ENCODE results near the gene ESRRA. TPM values are rescaled to one million over a fixed set of nuclear protein-coding genes. Genes with fewer than 3 reads are reported as not detected.

The ESRRA gene
- total and polyA plus RNA-seq, 12 donors: 115 to 225 (median 135) TPM

DNA sequence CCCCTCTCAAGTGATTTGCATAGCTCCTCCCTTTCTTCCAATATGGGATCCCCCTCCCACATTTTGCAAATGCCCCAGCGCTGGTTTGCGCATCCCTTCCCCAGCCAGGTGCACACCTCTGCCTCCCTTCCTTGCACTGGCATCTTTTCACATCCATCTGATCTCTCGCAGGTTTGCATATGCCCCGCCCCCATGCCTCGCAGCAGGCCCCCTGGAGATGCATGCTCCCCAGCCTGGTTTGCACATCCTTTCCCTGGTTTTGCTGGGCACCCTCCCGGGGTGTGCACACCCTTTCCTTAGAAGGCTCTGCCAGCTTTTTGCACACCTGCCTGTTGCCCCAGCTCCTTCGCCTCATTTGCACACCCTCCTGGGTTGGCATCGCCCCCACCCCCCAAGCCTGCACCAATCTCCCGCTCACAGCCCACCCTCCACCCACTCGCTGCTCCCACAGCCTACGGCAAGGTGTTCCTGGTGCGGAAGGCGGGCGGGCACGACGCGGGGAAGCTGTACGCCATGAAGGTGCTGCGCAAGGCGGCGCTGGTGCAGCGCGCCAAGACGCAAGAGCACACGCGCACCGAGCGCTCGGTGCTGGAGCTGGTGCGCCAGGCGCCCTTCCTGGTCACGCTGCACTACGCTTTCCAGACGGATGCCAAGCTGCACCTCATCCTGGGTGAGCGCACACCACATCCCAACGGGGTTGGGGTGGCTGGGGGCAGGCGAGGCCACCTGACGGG is 54.6 kb downstream of the ESRRA start:
- ATAC-seq (peak in 1 of 8 donors; percentile 2), DNase-seq (no peak)
- H3K4me1 ChIP-seq: peaks cover 8 to 45% (median 35%) of the 10 kb centered on the region in 9 donors
- H3K27ac ChIP-seq: peak overlapping the region in 8 of 10 donors; percentile 88 to 97 (median 93)
- intact Hi-C loops (cut with DNase I): loop anchor here in 4 of 10 donors (5.0 to 10.0 kb wide), 3 partner anchors 43 to 737 kb away; partner anchors contain the start of genes PRDX5 (in 4 of the 4), TRMT112 (in 4 of the 4) and VPS51 (in 1 of the 4)
- TF ChIP-seq, protein P1, sequence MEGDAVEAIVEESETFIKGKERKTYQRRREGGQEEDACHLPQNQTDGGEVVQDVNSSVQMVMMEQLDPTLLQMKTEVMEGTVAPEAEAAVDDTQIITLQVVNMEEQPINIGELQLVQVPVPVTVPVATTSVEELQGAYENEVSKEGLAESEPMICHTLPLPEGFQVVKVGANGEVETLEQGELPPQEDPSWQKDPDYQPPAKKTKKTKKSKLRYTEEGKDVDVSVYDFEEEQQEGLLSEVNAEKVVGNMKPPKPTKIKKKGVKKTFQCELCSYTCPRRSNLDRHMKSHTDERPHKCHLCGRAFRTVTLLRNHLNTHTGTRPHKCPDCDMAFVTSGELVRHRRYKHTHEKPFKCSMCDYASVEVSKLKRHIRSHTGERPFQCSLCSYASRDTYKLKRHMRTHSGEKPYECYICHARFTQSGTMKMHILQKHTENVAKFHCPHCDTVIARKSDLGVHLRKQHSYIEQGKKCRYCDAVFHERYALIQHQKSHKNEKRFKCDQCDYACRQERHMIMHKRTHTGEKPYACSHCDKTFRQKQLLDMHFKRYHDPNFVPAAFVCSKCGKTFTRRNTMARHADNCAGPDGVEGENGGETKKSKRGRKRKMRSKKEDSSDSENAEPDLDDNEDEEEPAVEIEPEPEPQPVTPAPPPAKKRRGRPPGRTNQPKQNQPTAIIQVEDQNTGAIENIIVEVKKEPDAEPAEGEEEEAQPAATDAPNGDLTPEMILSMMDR (IDR thresholded peaks at IDR 0.05): no peak
- H3K4me3 ChIP-seq: peak overlapping the region; percentile 64 to 99 (median 92)
- H3K36me3 ChIP-seq: peaks cover 0 to 48% (median 29%) of the 10 kb centered on the region in 9 donors
- no peaks in the 10 kb centered on the region for H3K9me3 ChIP-seq
- H3K27me3 ChIP-seq: no peaks in the 10 kb centered on the region
- WGBS, 2 donors: 74 to 78% methylated on average over 38 of the region's 38 CpGs

GRCh38 chr11:64360448-64360921 is 55.2 kb downstream of the ESRRA start:
- TF ChIP-seq, protein P1 (IDR thresholded peaks at IDR 0.05): no peak
- ATAC-seq: no peak
- Histone ChIP-seq H3K9me3 (no peaks in the 10 kb centered on the region), H3K4me1 (peaks cover 8 to 39% (median 29%) of the 10 kb centered on the region in 9 donors), H3K4me3 (peak overlapping the region in 3 of 10 donors; percentile 77 to 98 (median 94)), H3K27me3 (no peaks in the 10 kb centered on the region), H3K27ac (peak overlapping the region in 1 of 10 donors; percentile 12), H3K36me3 (peaks cover 0 to 54% (median 35%) of the 10 kb centered on the region in 9 donors)
- WGBS, 2 donors: 80 to 89% methylated on average over 13 of the region's 13 CpGs
- no peak for DNase-seq
- intact Hi-C loops (cut with DNase I): no loop called here

DNA sequence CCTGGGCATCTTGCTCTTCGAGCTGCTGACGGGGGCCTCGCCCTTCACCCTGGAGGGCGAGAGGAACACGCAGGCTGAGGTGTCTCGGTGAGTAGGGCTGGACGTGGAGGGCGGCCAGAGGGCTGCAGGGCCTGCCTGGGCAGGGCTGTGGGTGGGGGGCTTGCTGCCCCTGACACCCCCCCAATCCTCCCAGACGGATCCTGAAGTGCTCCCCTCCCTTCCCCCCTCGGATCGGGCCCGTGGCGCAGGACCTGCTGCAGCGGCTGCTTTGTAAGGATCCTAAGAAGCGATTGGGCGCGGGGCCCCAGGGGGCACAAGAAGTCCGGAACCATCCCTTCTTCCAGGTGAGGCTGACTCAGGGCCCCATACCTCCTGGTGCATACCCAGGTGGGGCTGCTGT is 56.3 kb downstream of the ESRRA start:
- H3K36me3 ChIP-seq: peaks cover 0 to 66% (median 47%) of the 10 kb centered on the region in 9 donors
- H3K27ac ChIP-seq: no peak overlapping the region
- no peaks in the 10 kb centered on the region for H3K9me3 ChIP-seq
- intact Hi-C loops (cut with DNase I): no loop called here
- no peak overlapping the region for H3K4me3 ChIP-seq
- 88 to 94% methylated on average over 11 to 18 of the region's 18 CpGs for WGBS, 2 donors
- TF ChIP-seq, protein P1 (IDR thresholded peaks at IDR 0.05): no peak
- no peak for DNase-seq
- H3K4me1 ChIP-seq: peaks cover 8 to 33% (median 26%) of the 10 kb centered on the region in 9 donors
- H3K27me3 ChIP-seq: no peaks in the 10 kb centered on the region
- ATAC-seq: no peak

DNA sequence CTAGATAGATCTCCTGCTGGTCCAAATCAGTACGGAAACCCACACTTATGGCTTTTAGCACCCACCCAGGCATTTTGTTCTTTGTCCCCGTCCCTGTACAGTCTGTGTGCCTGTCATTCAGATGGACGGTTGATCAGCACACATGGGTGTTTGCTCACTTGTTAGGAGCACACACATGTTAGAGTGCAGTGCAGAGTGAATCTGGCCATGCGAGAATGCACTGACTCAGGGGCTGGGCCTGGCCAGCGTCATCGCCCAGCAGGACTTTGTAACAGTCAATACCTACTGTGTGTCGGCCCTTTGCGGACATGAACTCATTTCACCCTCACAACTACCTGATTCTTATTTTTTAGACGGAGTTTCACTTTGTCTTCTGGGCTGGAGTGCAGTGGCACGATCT is 57.0 kb downstream of the ESRRA start:
- WGBS, 2 donors: 93 to 97% methylated on average over 10 of the region's 10 CpGs
- intact Hi-C loops (cut with DNase I): no loop called here
- no peaks in the 10 kb centered on the region for H3K9me3 ChIP-seq
- H3K27ac ChIP-seq: no peak overlapping the region
- H3K27me3 ChIP-seq: no peaks in the 10 kb centered on the region
- TF ChIP-seq, protein P1 (IDR thresholded peaks at IDR 0.05): no peak
- peaks cover 0 to 72% (median 51%) of the 10 kb centered on the region in 9 donors for H3K36me3 ChIP-seq
- no peak overlapping the region for H3K4me3 ChIP-seq
- H3K4me1 ChIP-seq: peaks cover 8 to 33% (median 25%) of the 10 kb centered on the region in 9 donors
- no peak for DNase-seq
- no peak for ATAC-seq

All from heart right ventricle (tissue), 16 donors.